H1 (cell line): ENCODE data around the gene IGLL1. TPM values are rescaled to one million over a fixed set of nuclear protein-coding genes. Genes with fewer than 3 reads are reported as not detected.

Experiments used
- CTCF ChIA-PET: fragments of 300-600 bp; sonication (Branson Sonifier 250); formaldehyde crosslinking; loops from one replicate; lab custom pipeline; 2021; ENCODE audit not compliant: partially characterized antibody; lab: Charles Lee
- POLR2A ChIA-PET: fragments of 300-600 bp; sonication (Branson Sonifier 250); formaldehyde crosslinking; loops from one replicate; lab custom pipeline; 2021; ENCODE audit warnings: inconsistent platforms; ENCODE audit not compliant: partially characterized antibody; lab: Charles Lee
- DNase-seq, 2 experiments: peaks; one replicate each; pipeline versions ENCODE4 v3.0.0 to v3.0.0-alpha.2; 2010 to 2022; ENCODE audit warnings: low spot score in 2 of 2, low read depth in 1 of 2, mixed read lengths in 1 of 2
- FAIRE-seq: peaks from 2 replicates; lab custom pipeline; 2011; peaks lifted over from hg19 to GRCh38; lab: Jason Lieb, UNC
- H2AFZ ChIP-seq: 2 replicates; pipeline ENCODE4 v1.8.1; 2012; ENCODE audit warnings: low read length, inconsistent platforms
- H2AK5ac ChIP-seq: 2 replicates; pipeline ENCODE4 v1.6.1; 2013; ENCODE audit warnings: low read depth, low read length
- H2BK120ac ChIP-seq: replicated peaks from 2 replicates; pipeline ENCODE3; 2013; ENCODE audit warnings: low read depth, low read length, inconsistent platforms
- H2BK12ac ChIP-seq: 2 replicates; pipeline ENCODE4 v1.6.1; 2013; ENCODE audit warnings: low read depth, low read length
- H2BK15ac ChIP-seq: 2 replicates; pipeline ENCODE4 v1.6.1; 2013; ENCODE audit warnings: low read length
- H2BK20ac ChIP-seq: 2 replicates; pipeline ENCODE4 v1.6.1; 2013; ENCODE audit warnings: low read length
- H2BK5ac ChIP-seq: 2 replicates; pipeline ENCODE4 v1.6.1; 2013; ENCODE audit warnings: low read depth, low read length
- H3K14ac ChIP-seq: 2 replicates; pipeline ENCODE4 v1.6.1; 2013; ENCODE audit warnings: inconsistent platforms; ENCODE audit not compliant: insufficient read length
- H3K18ac ChIP-seq: 2 replicates; pipeline ENCODE4 v1.6.1; 2013; ENCODE audit warnings: low read length; ENCODE audit errors: extremely low read depth
- H3K23ac ChIP-seq: 2 replicates; pipeline ENCODE4 v1.6.1; 2013; ENCODE audit warnings: inconsistent platforms; ENCODE audit not compliant: insufficient read length
- H3K23me2 ChIP-seq: 2 replicates; pipeline ENCODE4 v1.6.1; 2013; ENCODE audit warnings: low read depth, low read length
- H3K27ac ChIP-seq: 2 replicates; pipeline ENCODE4 v1.6.1; 2011; ENCODE audit warnings: low read depth, low read length, inconsistent platforms
- H3K27me3 ChIP-seq, 4 experiments: replicated peaks in 1 of 4; 1 replicate in 1 of 4; 2 replicates in 3 of 4; pipeline versions ENCODE4 v1.6.1 to v1.8.1; 2011 to 2013; ENCODE audit warnings: low read length in 3 of 4, mild to moderate bottlenecking in 3 of 4, inconsistent platforms in 2 of 4, mixed read lengths in 2 of 4, moderate library complexity in 1 of 4; ENCODE audit not compliant: control insufficient read depth in 3 of 4, insufficient read depth in 3 of 4; ENCODE audit errors: extremely low read depth in 1 of 4
- H3K36me3 ChIP-seq, 4 experiments: 2 replicates each; pipeline versions ENCODE4 v1.6.1 to v1.8.1; 2011 to 2013; ENCODE audit warnings: mild to moderate bottlenecking in 4 of 4, low read length in 3 of 4, moderate library complexity in 2 of 4, control low read depth in 1 of 4, inconsistent platforms in 1 of 4; ENCODE audit not compliant: insufficient read depth in 4 of 4, control insufficient read depth in 2 of 4
- H3K4ac ChIP-seq: replicated peaks from 2 replicates; pipeline ENCODE3; 2013; ENCODE audit warnings: low read length, low read depth, mixed read lengths, inconsistent platforms; ENCODE audit not compliant: insufficient read length
- H3K4me1 ChIP-seq, 4 experiments: replicated peaks in 1 of 4; 1 replicate in 1 of 4; 2 replicates in 3 of 4; pipeline versions ENCODE4 v1.6.1 to v1.8.1; 2011 to 2013; ENCODE audit warnings: low read length in 3 of 4, inconsistent platforms in 2 of 4, mixed read lengths in 1 of 4; ENCODE audit not compliant: insufficient read depth in 4 of 4, control insufficient read depth in 3 of 4
- H3K4me2 ChIP-seq, 2 experiments: 2 replicates each; pipeline versions ENCODE4 v1.6.1 to v1.8.1; 2011 to 2013; ENCODE audit warnings: low read depth in 2 of 2, low read length in 2 of 2, control low read depth in 1 of 2, inconsistent platforms in 1 of 2, mild to moderate bottlenecking in 1 of 2; ENCODE audit not compliant: insufficient read depth in 1 of 2
- H3K4me3 ChIP-seq, 4 experiments: fragments of 200-600, 300-600 bp in 1 of 4; sonication (generic), shearing (Covaris generic), sonication (Bioruptor Twin) in 1 of 4; 2 replicates each; pipeline versions ENCODE4 v1.5.1 to v1.8.1; 2011 to 2016; ENCODE audit warnings: low read length in 4 of 4, low read depth in 3 of 4, control low read depth in 2 of 4, inconsistent platforms in 2 of 4, mild to moderate bottlenecking in 2 of 4, mixed read lengths in 1 of 4, moderate library complexity in 1 of 4; ENCODE audit not compliant: insufficient read depth in 2 of 4; ENCODE audit errors: extremely low read depth in 1 of 4
- H3K56ac ChIP-seq: replicated peaks from 2 replicates; pipeline ENCODE3; 2013; ENCODE audit warnings: low read depth, mild to moderate bottlenecking, mixed read lengths, low read length, inconsistent platforms; ENCODE audit not compliant: insufficient read length
- H3K79me1 ChIP-seq: 2 replicates; pipeline ENCODE4 v1.6.1; 2013; ENCODE audit warnings: low read depth, low read length, control low read depth
- H3K79me2 ChIP-seq, 2 experiments: 2 replicates each; pipeline versions ENCODE4 v1.6.1 to v1.8.1; 2012 to 2013; ENCODE audit warnings: low read length in 2 of 2, mild to moderate bottlenecking in 2 of 2, inconsistent platforms in 1 of 2; ENCODE audit not compliant: insufficient read depth in 2 of 2, control insufficient read depth in 1 of 2
- H3K9ac ChIP-seq, 4 experiments: replicated peaks in 1 of 4; 1 replicate in 1 of 4; 2 replicates in 3 of 4; pipeline versions ENCODE4 v1.6.1 to v1.8.1; 2011 to 2013; ENCODE audit warnings: low read depth in 3 of 4, low read length in 3 of 4, control low read depth in 2 of 4, mild to moderate bottlenecking in 2 of 4, moderate library complexity in 2 of 4, inconsistent platforms in 1 of 4; ENCODE audit errors: extremely low read depth in 1 of 4
- H3K9me3 ChIP-seq, 2 experiments: 2 replicates each; pipeline versions ENCODE4 v1.6.1 to v1.8.1; 2012 to 2013; ENCODE audit warnings: mild to moderate bottlenecking in 2 of 2, moderate library complexity in 2 of 2, control low read depth in 1 of 2, inconsistent platforms in 1 of 2, low read depth in 1 of 2, low read length in 1 of 2, mixed read lengths in 1 of 2; ENCODE audit not compliant: insufficient read depth in 2 of 2
- H4K20me1 ChIP-seq, 2 experiments: replicated peaks in 1 of 2; 2 replicates each; pipeline versions ENCODE3 to v1.8.1; 2011 to 2013; ENCODE audit warnings: inconsistent platforms in 2 of 2, low read length in 2 of 2, mild to moderate bottlenecking in 1 of 2; ENCODE audit not compliant: insufficient read depth in 2 of 2, control insufficient read depth in 1 of 2
- H4K5ac ChIP-seq: 2 replicates; pipeline ENCODE4 v1.6.1; 2013; ENCODE audit warnings: low read length, low read depth, mixed read lengths, inconsistent platforms; ENCODE audit not compliant: insufficient read length
- H4K8ac ChIP-seq: 2 replicates; pipeline ENCODE4 v1.8.0; 2013; ENCODE audit warnings: mild to moderate bottlenecking, moderate library complexity, low read length, inconsistent platforms; ENCODE audit not compliant: insufficient read depth; ENCODE audit errors: extremely low read depth
- H4K91ac ChIP-seq: replicated peaks from 2 replicates; pipeline ENCODE3; 2013; ENCODE audit warnings: low read length, mixed read lengths, inconsistent platforms; ENCODE audit not compliant: insufficient read length
- JUND ChIP-seq: IDR thresholded peaks from 2 replicates; pipeline ENCODE4 v1.6.1; 2011; ENCODE audit warnings: mild to moderate bottlenecking, improper control_type of control experiment, low read length
- POLR2AphosphoS5 ChIP-seq: IDR thresholded peaks from 2 replicates; pipeline ENCODE4 v1.6.1; 2011; ENCODE audit warnings: low read depth, low read length
- WGBS, 2 experiments: shearing (Covaris generic) in 1 of 2; methylation state at CpG; one replicate each; pipeline versions ENCODE4 v1.1.6 to v1.1.7; 2013 to 2015; ENCODE audit warnings: low lambda C conversion rate in 2 of 2, mixed read lengths in 2 of 2, inconsistent platforms in 1 of 2, low coverage in 1 of 2, missing lambda C conversion rate in 1 of 2; ENCODE audit not compliant: insufficient replicate concordance in 2 of 2, insufficient coverage in 1 of 2, insufficient read length in 1 of 2; ENCODE audit errors: extremely low coverage in 1 of 2, missing lambda C conversion rate in 1 of 2; 5-methylcytosine and 5-hydroxymethylcytosine counted together
- polyA plus RNA-seq, 7 experiments: library from polyadenylated mRNA; depleted of rRNA in 3 of 7; stranded (reverse) in 5 of 7; unstranded in 2 of 7; fragments of >200 nt in 5 of 7; fragments of 200-250 nt in 2 of 7; gene quantifications; 1 replicate in 5 of 7; 2 replicates in 1 of 7; 4 replicates in 1 of 7; pipeline versions ENCODE4 v1.2.1 to v1.2.3, GENCODE V29; 2011 to 2013; ENCODE audit warnings: missing spikeins in 2 of 7, mixed read lengths in 2 of 7
- total RNA-seq: library from RNA; stranded (reverse); fragmentation: NEBNext Ultra II Directional; extraction: Animal tissue kit (Norgen Biotek cat#: 25700); gene quantifications from 2 replicates; pipeline ENCODE4 v1.2.1, GENCODE V29; 2021

Gene IGLL1
- total and polyA plus RNA-seq, 2 of the 8 experiments (the other 6 are each of a cell fraction or from before 2014, with no cell fraction given) = not detected

GRCh38 chr22:23524226-23524625 is 55.9 kb downstream of the IGLL1 start:
- no peak overlapping the region for H3K27ac ChIP-seq
- H2AK5ac ChIP-seq = no peak overlapping the region
- 86% methylated on average over 6 of the region's 6 CpGs; no CpG with 5 or more reads in 1 of the 2 experiments for WGBS, 2 experiments
- ChIA-PET POLR2A (no interaction called here), CTCF (interaction anchor here (0.5 kb wide), 1 partner anchor 138 kb away, joined by 3 read pairs; no protein-coding TSS in a partner anchor)
- no peaks in the 10 kb centered on the region for H3K36me3 ChIP-seq
- no peak overlapping the region for H2BK120ac ChIP-seq
- H3K9ac ChIP-seq = no peak overlapping the region
- no peak overlapping the region for H3K4me2 ChIP-seq
- FAIRE-seq = no peak
- no peaks in the 10 kb centered on the region for H3K9me3 ChIP-seq
- H3K79me1 ChIP-seq = no peaks in the 10 kb centered on the region
- H4K8ac ChIP-seq = no peak overlapping the region
- no peak overlapping the region for H3K14ac ChIP-seq
- H2BK5ac ChIP-seq = no peak overlapping the region
- no peak overlapping the region for H3K4ac ChIP-seq
- H3K23me2 ChIP-seq = peaks cover 10% of the 10 kb centered on the region; the same call in 1 of the 2 replicates
- DNase-seq = no peak
- H3K4me3 ChIP-seq = no peak overlapping the region
- H3K4me1 ChIP-seq = peaks cover 0 to 15% (median 8%) of the 10 kb centered on the region in 4 experiments; a peak in 6 of 7 replicates
- no peak overlapping the region for H3K23ac ChIP-seq
- H3K56ac ChIP-seq = no peak overlapping the region
- no peak overlapping the region for H2BK15ac ChIP-seq
- no peak overlapping the region for H2AFZ ChIP-seq
- H2BK12ac ChIP-seq = no peak overlapping the region
- H3K27me3 ChIP-seq = peaks cover 5 to 58% (median 45%) of the 10 kb centered on the region in 4 experiments
- no peak overlapping the region for H4K91ac ChIP-seq
- H3K79me2 ChIP-seq = no peaks in the 10 kb centered on the region
- peaks cover 0 to 3% of the 10 kb centered on the region in 2 experiments for H4K20me1 ChIP-seq
- no peak overlapping the region for H4K5ac ChIP-seq
- no peak overlapping the region for H2BK20ac ChIP-seq
- H3K18ac ChIP-seq = no peak overlapping the region
- no peak for TF ChIP-seq POLR2AphosphoS5
- TF ChIP-seq JUND = no peak
